Thyroid gland (tissue), 4 donors: Measurements from ENCODE around the gene TEK.

ENCODE experiments used
- CTCF ChIP-seq, 6 experiments: fragments of 200-600 bp in 3 of 6; fragments of 450-650 bp in 3 of 6; sonication (generic) in 3 of 6; IDR thresholded peaks; one replicate each; pipeline ENCODE4 v1.5.1; 2016 to 2019; ENCODE audit warnings: antibody characterized with exemption in 6 of 6, mild to moderate bottlenecking in 2 of 6, inconsistent platforms in 1 of 6, moderate library complexity in 1 of 6
- POLR2A ChIP-seq, 2 donors: fragments of 450-650 bp; IDR thresholded peaks; one replicate each; pipeline ENCODE4 v1.6.1; 2017; ENCODE audit warnings: antibody characterized with exemption in 2 of 2, mild to moderate bottlenecking in 2 of 2, moderate library complexity in 1 of 2

GRCh38 chr9:27089706-27090105 lies 19.3 kb upstream of the TEK start:
- TF ChIP-seq CTCF (IDR thresholded peaks at IDR 0.05) (no peak), POLR2A (IDR thresholded peaks at IDR 0.05) (no peak)
